ENCODE measurements around the gene LPP. TPM values are rescaled to one million over a fixed set of nuclear protein-coding genes. Genes with fewer than 3 reads are reported as not detected.

The LPP gene
- total and polyA plus RNA-seq, 10 of the 15 experiments (the other 5 are each of a cell fraction or from before 2014, with no cell fraction given) = under 0.01 to 0.62 (median 0.03) TPM

DNA sequence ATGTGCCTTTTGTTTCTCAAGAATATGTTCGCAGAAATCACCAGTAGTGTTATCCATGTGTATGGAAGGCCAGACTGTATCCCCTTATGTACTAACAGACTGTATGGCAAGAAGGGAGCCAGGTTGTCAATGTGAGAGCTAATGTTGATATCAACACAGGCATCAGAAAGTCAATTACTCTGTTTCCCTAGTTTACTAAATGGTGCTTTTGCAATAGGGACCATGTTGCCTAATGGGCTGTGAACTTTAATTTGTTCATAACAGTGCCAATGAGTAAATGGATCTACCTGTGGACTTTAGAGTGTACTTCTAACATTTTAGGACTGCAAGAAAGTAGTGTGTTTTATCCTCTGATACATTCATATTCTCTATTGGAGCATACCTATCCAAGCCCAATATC, 586.1 kb downstream of the LPP start:
- Histone ChIP-seq H3K4me2 (ENCODE audit: control insufficient read depth, insufficient read depth) (no peak overlapping the region), H3K4me1 (ENCODE audit: control insufficient read depth, insufficient read depth, low read length) (no peaks in the 10 kb centered on the region), H2AFZ (ENCODE audit: control insufficient read depth, low read depth, low read length) (no peak overlapping the region), H3K9ac (ENCODE audit: control insufficient read depth, insufficient read depth, low read length) (no peak overlapping the region), H3K36me3 (ENCODE audit: control insufficient read depth in 2 of 2, insufficient read depth in 2 of 2, low read length in 1 of 2) (no peaks in the 10 kb centered on the region), H3K4me3 (no peak overlapping the region), H3K27ac (ENCODE audit: control insufficient read depth, insufficient read depth) (no peak overlapping the region), H3K79me2 (ENCODE audit: control insufficient read depth, insufficient read depth, low read length) (no peaks in the 10 kb centered on the region), H4K20me1 (ENCODE audit: control insufficient read depth, insufficient read depth) (no peaks in the 10 kb centered on the region), H3K9me3 (replicated peaks; ENCODE audit: control insufficient read depth, insufficient read depth, low read length) (no peaks in the 10 kb centered on the region), H3K27me3 (replicated peaks in 1 of 2; ENCODE audit: control insufficient read depth in 2 of 2, insufficient read depth in 2 of 2, low read length in 1 of 2) (no peaks in the 10 kb centered on the region)
- CTCF ChIA-PET = no interaction called here
- no peak for TF ChIP-seq POLR2A (IDR thresholded peaks at IDR 0.05; ENCODE audit: low read depth, low read length)
- no peak for TF ChIP-seq TCF3 (IDR thresholded peaks at IDR 0.05; ENCODE audit: borderline replicate concordance, insufficient read depth, low read depth, low read length)
- no peak for TF ChIP-seq CEBPB (IDR thresholded peaks at IDR 0.05; ENCODE audit: borderline replicate concordance in 1 of 2, low read depth in 2 of 2, low read length in 2 of 2)
- no peak for TF ChIP-seq FOS (IDR thresholded peaks at IDR 0.05; ENCODE audit: borderline replicate concordance, extremely low read depth, insufficient read length)
- no peak for TF ChIP-seq EGR1 (IDR thresholded peaks at IDR 0.05; ENCODE audit: borderline replicate concordance in 1 of 2, low read depth in 2 of 2, low read length in 2 of 2)
- TF ChIP-seq ZNF207 (IDR thresholded peaks at IDR 0.05; ENCODE audit: borderline replicate concordance) = no peak
- TF ChIP-seq TCF12 (IDR thresholded peaks at IDR 0.05; ENCODE audit: low read depth, low read length) = no peak
- TF ChIP-seq ATF7 (IDR thresholded peaks at IDR 0.05; ENCODE audit: low read depth) = no peak
- no peak for TF ChIP-seq ATF2 (IDR thresholded peaks at IDR 0.05; ENCODE audit: low read length)
- TF ChIP-seq SIX5 (IDR thresholded peaks at IDR 0.05; ENCODE audit: low read depth, low read length, severe bottlenecking) = no peak
- TF ChIP-seq ZNF217 (IDR thresholded peaks at IDR 0.05) = no peak
- TF ChIP-seq, protein P1, sequence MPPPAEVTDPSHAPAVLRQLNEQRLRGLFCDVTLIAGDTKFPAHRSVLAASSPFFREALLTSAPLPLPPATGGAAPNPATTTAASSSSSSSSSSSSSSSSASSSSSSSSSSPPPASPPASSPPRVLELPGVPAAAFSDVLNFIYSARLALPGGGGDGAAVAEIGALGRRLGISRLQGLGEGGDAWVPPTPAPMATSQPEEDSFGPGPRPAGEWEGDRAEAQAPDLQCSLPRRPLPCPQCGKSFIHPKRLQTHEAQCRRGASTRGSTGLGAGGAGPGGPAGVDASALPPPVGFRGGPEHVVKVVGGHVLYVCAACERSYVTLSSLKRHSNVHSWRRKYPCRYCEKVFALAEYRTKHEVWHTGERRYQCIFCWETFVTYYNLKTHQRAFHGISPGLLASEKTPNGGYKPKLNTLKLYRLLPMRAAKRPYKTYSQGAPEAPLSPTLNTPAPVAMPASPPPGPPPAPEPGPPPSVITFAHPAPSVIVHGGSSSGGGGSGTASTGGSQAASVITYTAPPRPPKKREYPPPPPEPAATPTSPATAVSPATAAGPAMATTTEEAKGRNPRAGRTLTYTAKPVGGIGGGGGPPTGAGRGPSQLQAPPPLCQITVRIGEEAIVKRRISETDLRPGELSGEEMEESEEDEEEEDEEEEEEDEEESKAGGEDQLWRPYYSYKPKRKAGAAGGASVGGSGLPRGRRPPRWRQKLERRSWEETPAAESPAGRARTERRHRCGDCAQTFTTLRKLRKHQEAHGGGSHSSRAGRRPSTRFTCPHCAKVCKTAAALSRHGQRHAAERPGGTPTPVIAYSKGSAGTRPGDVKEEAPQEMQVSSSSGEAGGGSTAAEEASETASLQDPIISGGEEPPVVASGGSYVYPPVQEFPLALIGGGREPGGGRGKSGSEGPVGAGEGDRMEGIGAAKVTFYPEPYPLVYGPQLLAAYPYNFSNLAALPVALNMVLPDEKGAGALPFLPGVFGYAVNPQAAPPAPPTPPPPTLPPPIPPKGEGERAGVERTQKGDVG (CRISPR knock-in tag; IDR thresholded peaks at IDR 0.05) = no peak
- no peak for TF ChIP-seq IKZF1 (conservative IDR thresholded peaks at IDR 0.05)
- no peak for TF ChIP-seq ZSCAN29 (IDR thresholded peaks at IDR 0.05)
- no peak for TF ChIP-seq ESRRA (IDR thresholded peaks at IDR 0.05; ENCODE audit: low read length)
- TF ChIP-seq SMAD5 (IDR thresholded peaks at IDR 0.05; ENCODE audit: low read depth) = no peak
- FAIRE-seq = no peak
- intact Hi-C loops (cut with micrococcal nuclease; ENCODE audit: unreplicated experiment) = no loop called here
- WGBS (ENCODE audit: insufficient coverage, insufficient replicate concordance, low lambda C conversion rate, missing lambda C conversion rate) = 30% methylated on average over 1 of the region's 1 CpG
- SMC1A ChIA-PET (ENCODE audit: uncharacterized antibody, unreplicated experiment) = no interaction called here
- ATAC-seq = no peak
- in situ Hi-C loops (cut with MboI) = no loop called here
- POLR2A ChIA-PET = interaction anchor here (0.6 kb wide), 1 partner anchor 533 kb away, joined by 8 read pairs; no protein-coding TSS in a partner anchor
- no peak for DNase-seq (ENCODE audit: low read depth, low spot score)
- RAD21 ChIA-PET (ENCODE audit: unreplicated experiment) = no interaction called here
- BruUV-seq (replicated peaks) = no TSS peak

All from GM12878 (cell line).